GM18520 (cell line): ENCODE measurements around the gene ALPP.
"Not testable (repeated sequence)": the region's sequence is repeated elsewhere in the genome, so short reads cannot be mapped to it uniquely, and the experiment has no call there.

Experiments used
- ATAC-seq: cut with Tn5 transposase; IDR thresholded peaks from one replicate; pipeline ENCODE4 v1.9.1; 2021; ENCODE audit not compliant: unreplicated experiment

Gene ALPP

GRCh38 chr2:232363064-232363783 is 15.3 kb upstream of the ALPP start:
- ATAC-seq = not testable (repeated sequence)

GRCh38 chr2:232363784-232364615 is 14.6 kb upstream of the ALPP start:
- ATAC-seq = no peak

GRCh38 chr2:232364806-232365594 is 13.6 kb upstream of the ALPP start:
- not testable (repeated sequence) for ATAC-seq

- no peak for ATAC-seq
Observed at GRCh38 chr2:232365621-232366321, 12.8 kb upstream of the ALPP start.

GRCh38 chr2:232366461-232366860 is 12.1 kb upstream of the ALPP start:
- not testable (repeated sequence) for ATAC-seq

GRCh38 chr2:232367016-232367415 is 11.5 kb upstream of the ALPP start:
- ATAC-seq = no peak

GRCh38 chr2:232367591-232368233 is 10.8 kb upstream of the ALPP start:
- ATAC-seq = no peak

- no peak for ATAC-seq
Observed at GRCh38 chr2:232368311-232368731, 10.2 kb upstream of the ALPP start.

GRCh38 chr2:232369126-232369951 is 9.2 kb upstream of the ALPP start:
- no peak for ATAC-seq

- ATAC-seq = not testable (repeated sequence)
Observed at GRCh38 chr2:232370007-232370406, 8.5 kb upstream of the ALPP start.

- no peak for ATAC-seq
Observed at GRCh38 chr2:232372231-232373208, 6.0 kb upstream of the ALPP start.

GRCh38 chr2:232374356-232374755 is 4.2 kb upstream of the ALPP start:
- ATAC-seq = no peak

GRCh38 chr2:232375164-232375563 is 3.4 kb upstream of the ALPP start:
- no peak for ATAC-seq

GRCh38 chr2:232376260-232376659 is 2.3 kb upstream of the ALPP start:
- ATAC-seq = no peak

- ATAC-seq = no peak
Observed at GRCh38 chr2:232376713-232377112, 1.8 kb upstream of the ALPP start.

- ATAC-seq = no peak
Observed at GRCh38 chr2:232377319-232377718, 1.2 kb upstream of the ALPP start.

- no peak for ATAC-seq
Observed at GRCh38 chr2:232377841-232378734, 463 bp upstream of the ALPP start.
